ENCODE data around the gene GCNT2.
"Not testable (repeated sequence)": the region's sequence is repeated elsewhere in the genome, so short reads cannot be mapped to it uniquely, and the experiment has no call there.

GCNT2 gene

GRCh38 chr6:10547809-10548208, 26.7 kb downstream of the GCNT2 start:
- DNase-seq (ENCODE audit: low read depth in 3 of 3), result no peak

- DNase-seq (ENCODE audit: low read depth in 3 of 3), result no peak
Observed at GRCh38 chr6:10550764-10551163, 29.6 kb downstream of the GCNT2 start.

- no peak for DNase-seq (ENCODE audit: low read depth in 3 of 3)
Observed at GRCh38 chr6:10552270-10552810, 31.2 kb downstream of the GCNT2 start.

- DNase-seq (ENCODE audit: low read depth in 3 of 3), result no peak
Observed at GRCh38 chr6:10553871-10554270, 32.7 kb downstream of the GCNT2 start.

GRCh38 chr6:10554826-10555225, 33.7 kb downstream of the GCNT2 start:
- no peak for DNase-seq (ENCODE audit: low read depth in 3 of 3)

GRCh38 chr6:10555625-10556309, 34.6 kb downstream of the GCNT2 start:
- no peak for DNase-seq (ENCODE audit: low read depth in 3 of 3)

- DNase-seq (ENCODE audit: low read depth in 3 of 3), result no peak
Observed at GRCh38 chr6:10556589-10556988, 35.4 kb downstream of the GCNT2 start.

- DNase-seq (ENCODE audit: low read depth in 3 of 3), result no peak
Observed at GRCh38 chr6:10556992-10557391, 35.8 kb downstream of the GCNT2 start.

- no peak for DNase-seq (ENCODE audit: low read depth in 3 of 3)
Observed at GRCh38 chr6:10557913-10558312, 36.8 kb downstream of the GCNT2 start.

- DNase-seq (ENCODE audit: low read depth in 3 of 3), result no peak
Observed at GRCh38 chr6:10558565-10558964, 37.4 kb downstream of the GCNT2 start.

GRCh38 chr6:10559522-10560152, 38.5 kb downstream of the GCNT2 start:
- DNase-seq (ENCODE audit: low read depth in 3 of 3), result no peak

GRCh38 chr6:10561611-10562199, 40.6 kb downstream of the GCNT2 start:
- no peak for DNase-seq (ENCODE audit: low read depth in 3 of 3)

- DNase-seq (ENCODE audit: low read depth in 3 of 3), result no peak
Observed at GRCh38 chr6:10564975-10565673, 44.0 kb downstream of the GCNT2 start.

- DNase-seq (ENCODE audit: low read depth in 3 of 3), result no peak
Observed at GRCh38 chr6:10565913-10566312, 44.8 kb downstream of the GCNT2 start.

- DNase-seq (ENCODE audit: low read depth in 3 of 3), result no peak
Observed at GRCh38 chr6:10567256-10568026, 46.3 kb downstream of the GCNT2 start.

- DNase-seq (ENCODE audit: low read depth in 3 of 3), result no peak
Observed at GRCh38 chr6:10569392-10570127, 48.4 kb downstream of the GCNT2 start.

GRCh38 chr6:10575519-10575918, 54.4 kb downstream of the GCNT2 start:
- DNase-seq (ENCODE audit: low read depth in 3 of 3), result not testable (repeated sequence)

- DNase-seq (ENCODE audit: low read depth in 3 of 3), result no peak
Observed at GRCh38 chr6:10576226-10576625, 55.1 kb downstream of the GCNT2 start.

GRCh38 chr6:10577112-10577511, 56.0 kb downstream of the GCNT2 start:
- no peak for DNase-seq (ENCODE audit: low read depth in 3 of 3)

- no peak for DNase-seq (ENCODE audit: low read depth in 3 of 3)
Observed at GRCh38 chr6:10578723-10579122, 57.6 kb downstream of the GCNT2 start.

GRCh38 chr6:10579803-10580202, 58.7 kb downstream of the GCNT2 start:
- DNase-seq (ENCODE audit: low read depth in 3 of 3), result no peak

Measured in stimulated activated CD4-positive, alpha-beta T cell treated with anti-CD3 and anti-CD28 coated beads, TNF-alpha, amount 100 ng/mL, for 48 hours (primary cell).